HEK293 (cell line): ENCODE measurements around the gene NUFIP2.

Experiments
- CTCF ChIA-PET: fragments of 350-600 bp; formaldehyde crosslinking; extraction: SDS; loops from one replicate; lab custom pipeline; 2021; ENCODE audit warnings: antibody characterized with exemption; lab: Yijun Ruan, JAX
- POLR2A ChIA-PET: fragments of 300-600 bp; formaldehyde crosslinking; extraction: SDS; loops from one replicate; lab custom pipeline; 2020; ENCODE audit warnings: antibody characterized with exemption, inconsistent platforms; lab: Yijun Ruan, JAX
- H3K27ac ChIP-seq: fragments of 200-500 bp; sonication (Bioruptor generic); 2 replicates; pipeline ENCODE4 v1.5.1; 2014; ENCODE audit warnings: low read depth, low read length, control low read depth, inconsistent platforms; ENCODE audit errors: extremely low read depth
- H3K36me3 ChIP-seq, 2 experiments: fragments of 200-500 bp in 1 of 2; sonication (Bioruptor generic) in 1 of 2; 1 replicate in 1 of 2; 2 replicates in 1 of 2; pipeline ENCODE4 v1.5.1; 2014 to 2017; ENCODE audit warnings: inconsistent platforms in 2 of 2, low read length in 2 of 2; ENCODE audit not compliant: control insufficient read depth in 2 of 2, insufficient read depth in 1 of 2
- H3K4me1 ChIP-seq: fragments of 200-500 bp; sonication (Bioruptor generic); 2 replicates; pipeline ENCODE4 v1.5.1; 2014; ENCODE audit warnings: mild to moderate bottlenecking, low read length, inconsistent platforms; ENCODE audit not compliant: control insufficient read depth, insufficient read depth
- H3K4me3 ChIP-seq: 2 replicates; pipeline ENCODE4 v1.5.1; 2011; ENCODE audit warnings: low read depth, mild to moderate bottlenecking, control low read depth, low read length, moderate library complexity
- H3K9me3 ChIP-seq: fragments of 200-500 bp; sonication (Bioruptor generic); 2 replicates; pipeline ENCODE4 v1.5.1; 2014; ENCODE audit warnings: low read depth, low read length, inconsistent platforms; ENCODE audit not compliant: control insufficient read depth, insufficient read depth
- ATF2 ChIP-seq: fragments of 450-650 bp; formaldehyde crosslinking; IDR thresholded peaks from 2 replicates; pipeline ENCODE4 v1.5.1; 2016; ENCODE audit warnings: missing biosample characterization, missing genetic modification characterization, low read depth
- CTCF ChIP-seq: fragments of 450-650 bp; formaldehyde crosslinking; IDR thresholded peaks from 2 replicates; pipeline ENCODE4 v1.5.1; 2016; ENCODE audit warnings: missing biosample characterization, missing genetic modification characterization
- PBX3 ChIP-seq: sonication (generic); formaldehyde crosslinking; IDR thresholded peaks from 2 replicates; pipeline ENCODE4 v1.8.1; 2022; ENCODE audit warnings: mild to moderate bottlenecking, moderate library complexity, missing genetic modification reagents
- REST ChIP-seq: fragments of 450-650 bp; formaldehyde crosslinking; IDR thresholded peaks from 2 replicates; pipeline ENCODE4 v1.5.1; 2016; ENCODE audit warnings: missing biosample characterization, missing genetic modification characterization
- YY1 ChIP-seq: fragments of 450-650 bp; formaldehyde crosslinking; IDR thresholded peaks from 2 replicates; pipeline ENCODE4 v1.5.1; 2018; ENCODE audit warnings: missing biosample characterization, missing genetic modification characterization
- ZBTB10 ChIP-seq: fragments of 450-650 bp; formaldehyde crosslinking; IDR thresholded peaks from 2 replicates; pipeline ENCODE4 v1.5.1; 2016; ENCODE audit warnings: missing biosample characterization, missing genetic modification characterization
- ZFP37 ChIP-seq: fragments of 450-650 bp; formaldehyde crosslinking; IDR thresholded peaks from 2 replicates; pipeline ENCODE4 v1.5.1; 2016; ENCODE audit warnings: missing biosample characterization, missing genetic modification characterization
- ZNF133 ChIP-seq: fragments of 450-650 bp; formaldehyde crosslinking; IDR thresholded peaks from 2 replicates; pipeline ENCODE4 v1.5.1; 2016; ENCODE audit warnings: missing biosample characterization, missing genetic modification characterization
- ZNF146 ChIP-seq: fragments of 450-650 bp; formaldehyde crosslinking; IDR thresholded peaks from 2 replicates; pipeline ENCODE4 v1.5.1; 2016; ENCODE audit warnings: missing biosample characterization, missing genetic modification characterization
- ZNF426 ChIP-seq: fragments of 450-650 bp; formaldehyde crosslinking; IDR thresholded peaks from 2 replicates; pipeline ENCODE4 v1.5.1; 2017; ENCODE audit warnings: missing biosample characterization, missing genetic modification characterization, mild to moderate bottlenecking, inconsistent platforms, moderate library complexity
- ZNF626 ChIP-seq: fragments of 450-650 bp; sonication (Bioruptor Pico); formaldehyde crosslinking; IDR thresholded peaks from 2 replicates; pipeline ENCODE4 v1.5.1; 2018; ENCODE audit warnings: missing biosample characterization, missing genetic modification characterization, inconsistent platforms
- ZSCAN30 ChIP-seq: fragments of 450-650 bp; IDR thresholded peaks from 2 replicates; pipeline ENCODE4 v1.5.1; 2018; ENCODE audit warnings: missing biosample characterization, mild to moderate bottlenecking, missing genetic modification characterization, moderate library complexity

NUFIP2 gene

GRCh38 chr17:29299031-29299430 is 5.1 kb upstream of the NUFIP2 start:
- CTCF ChIA-PET, result interaction anchor here (0.7 to 1.0 kb wide), 2 partner anchors 10 to 703 kb away, joined by 3 to 5 read pairs; no protein-coding TSS in a partner anchor

GRCh38 chr17:29295420-29295819 is 1.5 kb upstream of the NUFIP2 start:
- ChIA-PET POLR2A (interaction anchor here (0.6 kb wide), 1 partner anchor 11 kb away, joined by 6 read pairs; no protein-coding TSS in a partner anchor), CTCF (no interaction called here)
- no peak for TF ChIP-seq ZBTB10 (tag by site-specific recombination)
- no peak for TF ChIP-seq ZFP37 (tag by site-specific recombination)
- no peak for TF ChIP-seq ATF2
- peak; percentile 96 for TF ChIP-seq ZNF146

More at GRCh38 chr17:29299031-29299430, 5.1 kb upstream of the NUFIP2 start:
- H3K27ac ChIP-seq, result no peak overlapping the region
- TF ChIP-seq ZNF426, result no peak
- TF ChIP-seq ZNF133, result no peak
- TF ChIP-seq REST (tag by site-specific recombination), result no peak
- no peak for TF ChIP-seq YY1 (tag by site-specific recombination)
- no peak for TF ChIP-seq ZNF626
- TF ChIP-seq ZSCAN30 (tag by site-specific recombination), result no peak
- no peak for TF ChIP-seq PBX3
- no peak overlapping the region for H3K4me3 ChIP-seq
- H3K36me3 ChIP-seq, result no peaks in the 10 kb centered on the region; a peak in 1 of 3 replicates
- H3K4me1 ChIP-seq, result 0 out of 2 replicates have a peak, but pooled peaks cover 3% of the 10 kb centered on the region
- no peaks in the 10 kb centered on the region for H3K9me3 ChIP-seq
- POLR2A ChIA-PET, result no interaction called here

GRCh38 chr17:29294580-29294900 is 592 bp upstream of the NUFIP2 start:
- peak overlapping the region; percentile 99 for H3K27ac ChIP-seq
- peak overlapping the region; percentile 62 for H3K4me3 ChIP-seq
- ChIA-PET CTCF (interaction anchor here (0.7 to 1.0 kb wide), 4 partner anchors 129 to 810 kb away, joined by 3 to 4 read pairs (median 4); no protein-coding TSS in a partner anchor), POLR2A (interaction anchor here (0.6 to 3.3 kb wide), 51 partner anchors 9 to 636 kb away, joined by 3 to 33 read pairs (median 5); partner anchors contain the start of genes ANKRD13B, MYO18A, PHF12 and RPL23A)
- peaks cover 12 to 15% of the 10 kb centered on the region in 2 experiments for H3K36me3 ChIP-seq
- H3K4me1 ChIP-seq, result peaks cover 11% of the 10 kb centered on the region
- no peak for TF ChIP-seq ZNF146
- 0 out of 2 replicates have a peak, but pooled peaks have one; percentile 7 for TF ChIP-seq CTCF (tag by site-specific recombination)
- no peaks in the 10 kb centered on the region for H3K9me3 ChIP-seq

More at GRCh38 chr17:29295420-29295819, 1.5 kb upstream of the NUFIP2 start:
- no peak overlapping the region for H3K27ac ChIP-seq
- no peak overlapping the region for H3K4me3 ChIP-seq
- peaks cover 7% of the 10 kb centered on the region; the same call in 1 of the 2 replicates for H3K4me1 ChIP-seq
- no peaks in the 10 kb centered on the region for H3K9me3 ChIP-seq
- peaks cover 4 to 7% of the 10 kb centered on the region in 2 experiments for H3K36me3 ChIP-seq
